ENCODE results near the gene PLCG2. TPM values are rescaled to one million over a fixed set of nuclear protein-coding genes. Genes with fewer than 3 reads are reported as not detected.

The PLCG2 gene
- total RNA-seq, 1 experiment from 2014 or later = 6.0 TPM

- no peak overlapping the region for H3K14ac ChIP-seq (ENCODE audit: insufficient read depth, low read length)
- no peak overlapping the region for H2AK5ac ChIP-seq (ENCODE audit: insufficient read length, low read length)
- H2BK20ac ChIP-seq (ENCODE audit: low read depth, low read length, poor library complexity, severe bottlenecking) = no peak overlapping the region
- DNase-seq = no peak
- peaks cover 6% of the 10 kb centered on the region; the same call in 1 of the 2 replicates for H3K4me1 ChIP-seq (ENCODE audit: insufficient read depth, low read length)
- H3K27me3 Mint-ChIP-seq (ENCODE audit: low read depth) = peaks cover 13% of the 10 kb centered on the region
- H3K9me3 ChIP-seq (ENCODE audit: control insufficient read depth, low read depth, low read length) = no peaks in the 10 kb centered on the region
- no peak overlapping the region for H2BK15ac ChIP-seq (ENCODE audit: low read depth, low read length)
- H3K23me2 ChIP-seq (ENCODE audit: insufficient read length, low read depth, low read length, poor library complexity, severe bottlenecking) = no peaks in the 10 kb centered on the region
- no peak overlapping the region for H2AFZ ChIP-seq (ENCODE audit: low read length)
- no peak overlapping the region for H2BK12ac ChIP-seq (ENCODE audit: insufficient read length, low read depth, low read length)
- H3K4me2 ChIP-seq (ENCODE audit: insufficient read depth, insufficient read length, low read length) = no peak overlapping the region
- WGBS (ENCODE audit: extremely low coverage, insufficient read length, low lambda C conversion rate) = no CpG with 5 or more reads among the region's 10 CpGs
- H3K18ac ChIP-seq (ENCODE audit: insufficient read length, low read depth, low read length) = no peak overlapping the region
- H3K4me1 Mint-ChIP-seq = peaks cover 22 to 24% of the 10 kb centered on the region in 2 experiments
- no peak overlapping the region for H3K9ac ChIP-seq (ENCODE audit: extremely low read depth, insufficient read length, low read length)
- H3K27ac Mint-ChIP-seq = peak overlapping the region in 2 of 3 experiments; percentile 61 to 94; a peak in 2 of 7 replicates
- H3K36me3 Mint-ChIP-seq (ENCODE audit: insufficient read depth in 1 of 3, low read depth in 3 of 3) = no peaks in the 10 kb centered on the region
- no peaks in the 10 kb centered on the region for H3K79me1 ChIP-seq (ENCODE audit: insufficient read depth, low read depth, low read length, poor library complexity, severe bottlenecking)
- H3K27me3 ChIP-seq (ENCODE audit: insufficient read depth, low read length) = no peaks in the 10 kb centered on the region
- H3T11ph ChIP-seq (ENCODE audit: low read length) = no peak overlapping the region
- H3K9me3 Mint-ChIP-seq = no peaks in the 10 kb centered on the region
- H2BK120ac ChIP-seq (ENCODE audit: low read depth, low read length, poor library complexity, severe bottlenecking) = no peak overlapping the region
- no peak overlapping the region for H2BK5ac ChIP-seq (ENCODE audit: insufficient read length, low read length)
- H4K5ac ChIP-seq (ENCODE audit: insufficient read length, low read depth, low read length) = no peak overlapping the region
- no peak overlapping the region for H3K4me3 Mint-ChIP-seq
- no peaks in the 10 kb centered on the region for H4K20me1 ChIP-seq (ENCODE audit: control insufficient read depth, insufficient read depth, insufficient read length)
- no peak overlapping the region for H4K8ac ChIP-seq (replicated peaks; ENCODE audit: insufficient read length, low read depth, low read length)
- H3K79me2 ChIP-seq (ENCODE audit: insufficient read depth, low read length) = no peaks in the 10 kb centered on the region
- H3K23ac ChIP-seq (ENCODE audit: insufficient read length, low read depth, low read length) = no peak overlapping the region
- no peak overlapping the region for H3K56ac ChIP-seq (ENCODE audit: insufficient read length, low read depth, low read length)
- H4K91ac ChIP-seq (ENCODE audit: insufficient read length, low read depth, low read length) = no peak overlapping the region
- no peak for TF ChIP-seq CTCF (conservative IDR thresholded peaks at IDR 0.05)
- H3K4ac ChIP-seq (ENCODE audit: low read depth, low read length) = no peak overlapping the region
- H3K27ac ChIP-seq (ENCODE audit: insufficient read length, low read depth, low read length) = no peak overlapping the region
These were observed 87.8 kb downstream of the PLCG2 start for GRCh38 chr16:81866820-81867440.
